Measurements from ENCODE around the gene EFCAB12.

Gene EFCAB12

GRCh38 chr3:129379582-129380358, 48.7 kb downstream of the EFCAB12 start:
- TF ChIP-seq CTCF (IDR thresholded peaks at IDR 0.05; ENCODE audit: low read depth, low read length, missing control alignments) = no peak
- no peak for DNase-seq
- Histone ChIP-seq H3K36me3 (replicated peaks) (no peaks in the 10 kb centered on the region), H3K27ac (no peak overlapping the region), H3K27me3 (replicated peaks) (no peaks in the 10 kb centered on the region), H3K4me3 (ENCODE audit: low read depth, low read length) (no peak overlapping the region)
- in situ Hi-C loops (cut with HindIII; ENCODE audit: low pct_ligation_motif_present, low sequenced_read_pairs) = no loop called here

- in situ Hi-C loops (cut with HindIII; ENCODE audit: low pct_ligation_motif_present, low sequenced_read_pairs) = no loop called here
- Histone ChIP-seq H3K27ac (no peak overlapping the region), H3K27me3 (replicated peaks) (no peaks in the 10 kb centered on the region), H3K36me3 (replicated peaks) (no peaks in the 10 kb centered on the region), H3K4me3 (ENCODE audit: low read depth, low read length) (no peak overlapping the region)
- no peak for DNase-seq
- no peak for TF ChIP-seq CTCF (IDR thresholded peaks at IDR 0.05; ENCODE audit: low read depth, low read length, missing control alignments)
These were observed 49.5 kb downstream of the EFCAB12 start for GRCh38 chr3:129378949-129379348.

- no peak overlapping the region for H3K27ac ChIP-seq
- DNase-seq = no peak
- no peaks in the 10 kb centered on the region for H3K36me3 ChIP-seq (replicated peaks)
- TF ChIP-seq CTCF (IDR thresholded peaks at IDR 0.05; ENCODE audit: low read depth, low read length, missing control alignments) = no peak
- H3K27me3 ChIP-seq (replicated peaks) = no peaks in the 10 kb centered on the region
- in situ Hi-C loops (cut with HindIII; ENCODE audit: low pct_ligation_motif_present, low sequenced_read_pairs) = no loop called here
- no peak overlapping the region for H3K4me3 ChIP-seq (ENCODE audit: low read depth, low read length)
These were observed 50.8 kb downstream of the EFCAB12 start for GRCh38 chr3:129377615-129378014.

- Histone ChIP-seq H3K27me3 (replicated peaks) (no peaks in the 10 kb centered on the region), H3K36me3 (replicated peaks) (no peaks in the 10 kb centered on the region), H3K4me3 (ENCODE audit: low read depth, low read length) (no peak overlapping the region), H3K27ac (no peak overlapping the region)
- in situ Hi-C loops (cut with HindIII; ENCODE audit: low pct_ligation_motif_present, low sequenced_read_pairs) = no loop called here
- no peak for DNase-seq
- TF ChIP-seq CTCF (IDR thresholded peaks at IDR 0.05; ENCODE audit: low read depth, low read length, missing control alignments) = no peak
These were observed 53.3 kb downstream of the EFCAB12 start for GRCh38 chr3:129375099-129375498.

GRCh38 chr3:129371041-129371826, 57.2 kb downstream of the EFCAB12 start:
- H3K27me3 ChIP-seq (replicated peaks) = no peaks in the 10 kb centered on the region
- H3K4me3 ChIP-seq (ENCODE audit: low read depth, low read length) = no peak overlapping the region
- no peak overlapping the region for H3K27ac ChIP-seq
- TF ChIP-seq CTCF (IDR thresholded peaks at IDR 0.05; ENCODE audit: low read depth, low read length, missing control alignments) = no peak
- in situ Hi-C loops (cut with HindIII; ENCODE audit: low pct_ligation_motif_present, low sequenced_read_pairs) = no loop called here
- H3K36me3 ChIP-seq (replicated peaks) = no peaks in the 10 kb centered on the region
- DNase-seq = no peak

Data from brain microvascular endothelial cell (primary cell).